ENCODE results near the gene ATP9B. TPM values are rescaled to one million over a fixed set of nuclear protein-coding genes. Genes with fewer than 3 reads are reported as not detected.

Gene ATP9B
- total RNA-seq, 1 donor from 2014 or later, result 15.8 TPM

DNA sequence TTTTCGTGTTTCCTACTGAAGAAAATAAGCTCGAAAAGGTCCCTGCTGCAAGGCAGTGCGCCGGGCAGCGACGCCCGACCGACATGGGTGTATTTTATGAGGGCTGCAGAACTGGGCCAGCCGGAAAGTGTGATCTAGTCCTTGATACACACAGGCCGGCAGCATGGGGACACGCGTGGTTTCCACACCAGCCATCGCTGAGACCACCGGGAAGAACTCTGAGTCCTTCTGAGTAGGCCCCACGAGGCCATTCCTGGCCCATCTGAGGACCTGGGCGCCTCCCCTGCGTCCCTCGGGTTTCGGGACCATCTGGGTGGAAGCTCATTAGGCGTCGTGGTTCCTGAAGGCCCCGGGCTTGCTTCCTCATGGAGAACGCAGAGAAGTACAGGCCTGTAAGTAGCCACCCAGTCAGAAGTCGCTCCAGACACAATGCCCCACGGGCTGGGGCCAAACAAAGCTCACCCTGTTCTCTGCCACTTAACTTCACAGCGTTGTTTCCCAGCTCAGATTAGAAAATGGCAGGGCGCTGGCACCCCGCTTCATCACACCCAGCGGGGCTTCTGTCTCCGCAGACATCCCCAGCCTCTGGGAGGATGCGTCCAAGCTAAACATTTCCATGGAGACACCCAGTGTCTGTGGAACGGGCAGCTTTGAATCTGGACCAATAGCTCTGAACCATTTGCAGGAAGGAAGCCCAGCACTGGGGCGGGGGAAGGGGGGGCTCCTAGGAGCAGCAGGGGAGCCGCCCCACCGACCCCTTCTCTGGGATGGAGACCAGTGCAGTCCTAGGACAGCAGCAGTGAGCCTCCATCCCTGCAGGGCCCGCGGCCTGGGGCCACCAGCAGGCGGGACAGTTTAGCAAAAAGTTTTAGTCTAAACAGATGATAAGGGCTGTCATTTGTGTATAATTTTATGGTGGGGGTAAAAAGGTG lies 328.9 kb downstream of the ATP9B start:
- H3K9me3 Mint-ChIP-seq (ENCODE audit: low read depth), result no peaks in the 10 kb centered on the region
- DNase-seq (ENCODE audit: low spot score), result peak; percentile 90
- no peaks in the 10 kb centered on the region for H3K27me3 Mint-ChIP-seq (ENCODE audit: low read depth)
- TF ChIP-seq, protein P1, sequence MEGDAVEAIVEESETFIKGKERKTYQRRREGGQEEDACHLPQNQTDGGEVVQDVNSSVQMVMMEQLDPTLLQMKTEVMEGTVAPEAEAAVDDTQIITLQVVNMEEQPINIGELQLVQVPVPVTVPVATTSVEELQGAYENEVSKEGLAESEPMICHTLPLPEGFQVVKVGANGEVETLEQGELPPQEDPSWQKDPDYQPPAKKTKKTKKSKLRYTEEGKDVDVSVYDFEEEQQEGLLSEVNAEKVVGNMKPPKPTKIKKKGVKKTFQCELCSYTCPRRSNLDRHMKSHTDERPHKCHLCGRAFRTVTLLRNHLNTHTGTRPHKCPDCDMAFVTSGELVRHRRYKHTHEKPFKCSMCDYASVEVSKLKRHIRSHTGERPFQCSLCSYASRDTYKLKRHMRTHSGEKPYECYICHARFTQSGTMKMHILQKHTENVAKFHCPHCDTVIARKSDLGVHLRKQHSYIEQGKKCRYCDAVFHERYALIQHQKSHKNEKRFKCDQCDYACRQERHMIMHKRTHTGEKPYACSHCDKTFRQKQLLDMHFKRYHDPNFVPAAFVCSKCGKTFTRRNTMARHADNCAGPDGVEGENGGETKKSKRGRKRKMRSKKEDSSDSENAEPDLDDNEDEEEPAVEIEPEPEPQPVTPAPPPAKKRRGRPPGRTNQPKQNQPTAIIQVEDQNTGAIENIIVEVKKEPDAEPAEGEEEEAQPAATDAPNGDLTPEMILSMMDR (IDR thresholded peaks at IDR 0.05), result no peak
- no peak overlapping the region for H3K27ac Mint-ChIP-seq (ENCODE audit: unreplicated experiment)
- no peaks in the 10 kb centered on the region for H3K36me3 Mint-ChIP-seq (ENCODE audit: low read depth)
- peaks cover 21% of the 10 kb centered on the region for H3K4me1 Mint-ChIP-seq (ENCODE audit: low read depth)
- H3K4me3 Mint-ChIP-seq (ENCODE audit: unreplicated experiment), result no peak overlapping the region

DNA sequence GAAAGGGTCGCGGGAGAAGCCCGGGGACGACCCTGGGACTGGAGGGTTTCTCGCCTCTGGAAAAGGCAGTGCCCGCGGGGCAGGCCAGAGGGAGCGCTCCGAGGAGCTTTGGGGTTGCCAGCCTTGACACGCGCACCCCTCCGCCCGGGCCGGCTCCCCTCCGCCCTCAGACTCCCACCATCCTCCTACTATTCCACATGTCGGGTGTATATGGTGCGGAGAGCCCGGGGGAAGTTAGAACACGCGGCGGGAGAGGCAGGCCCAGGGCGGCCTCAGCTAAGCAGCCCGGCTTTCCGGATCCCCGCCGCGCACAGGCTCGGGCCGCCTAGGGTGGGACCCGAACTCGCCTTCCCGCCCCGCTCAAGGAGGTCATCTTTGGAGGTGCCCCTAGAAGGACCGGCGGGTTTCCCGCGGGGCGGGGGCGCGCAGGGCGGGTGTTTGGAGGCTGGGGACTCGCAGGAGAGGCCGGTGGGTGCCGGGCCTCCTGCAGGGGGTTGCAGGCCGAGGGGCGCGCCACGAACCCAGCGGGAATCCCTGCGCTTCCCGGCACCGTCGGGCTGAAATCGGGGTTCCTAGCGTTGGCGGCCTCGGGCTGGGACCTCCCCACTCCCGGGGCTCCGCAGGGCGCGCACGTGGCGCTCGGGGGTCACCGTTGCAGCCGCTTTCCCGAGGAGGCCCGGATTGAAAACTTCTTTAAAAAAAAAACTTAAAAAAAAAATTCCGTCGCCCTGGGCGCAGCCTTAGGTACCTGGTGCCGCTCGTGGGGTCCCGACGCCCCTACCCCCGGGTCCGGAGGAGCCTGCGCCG lies 330.3 kb downstream of the ATP9B start:
- Mint-ChIP-seq H3K4me1 (ENCODE audit: low read depth) (peaks cover 27% of the 10 kb centered on the region), H3K27ac (ENCODE audit: unreplicated experiment) (no peak overlapping the region), H3K36me3 (ENCODE audit: low read depth) (no peaks in the 10 kb centered on the region), H3K4me3 (ENCODE audit: unreplicated experiment) (peak overlapping the region; percentile 7), H3K27me3 (ENCODE audit: low read depth) (no peaks in the 10 kb centered on the region), H3K9me3 (ENCODE audit: low read depth) (no peaks in the 10 kb centered on the region)
- TF ChIP-seq, protein P1 (IDR thresholded peaks at IDR 0.05), result no peak
- DNase-seq (ENCODE audit: low spot score), result peak; percentile 92

DNA sequence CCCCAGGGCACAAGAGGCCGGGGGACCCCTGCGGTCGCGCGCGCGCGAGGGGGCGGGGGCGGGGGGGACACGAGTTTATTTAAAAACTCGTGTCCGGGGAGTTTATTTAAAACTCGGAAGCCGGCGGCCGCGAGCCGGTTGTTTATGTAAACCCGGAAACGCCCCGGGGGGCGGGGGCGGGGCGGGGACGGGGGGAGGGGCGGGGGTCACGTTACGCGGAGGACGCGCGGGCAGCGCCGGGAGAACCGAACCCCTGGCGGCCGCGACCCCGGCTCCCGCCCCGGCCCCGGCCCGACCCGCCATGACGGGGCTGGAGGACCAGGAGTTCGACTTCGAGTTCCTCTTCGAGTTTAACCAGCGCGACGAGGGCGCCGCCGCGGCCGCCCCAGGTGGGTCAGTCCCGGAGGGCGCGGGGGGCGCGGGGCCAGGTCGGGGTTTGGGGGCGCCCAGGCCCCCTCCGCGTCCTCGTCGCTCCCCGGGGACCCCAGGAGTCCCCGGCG lies 330.9 kb downstream of the ATP9B start:
- Mint-ChIP-seq H3K27ac (ENCODE audit: unreplicated experiment) (no peak overlapping the region), H3K27me3 (ENCODE audit: low read depth) (no peaks in the 10 kb centered on the region), H3K9me3 (ENCODE audit: low read depth) (no peaks in the 10 kb centered on the region), H3K4me1 (ENCODE audit: low read depth) (peaks cover 27% of the 10 kb centered on the region), H3K4me3 (ENCODE audit: unreplicated experiment) (no peak overlapping the region), H3K36me3 (ENCODE audit: low read depth) (no peaks in the 10 kb centered on the region)
- DNase-seq (ENCODE audit: low spot score), result peak; percentile 85
- TF ChIP-seq, protein P1 (IDR thresholded peaks at IDR 0.05), result no peak

DNA sequence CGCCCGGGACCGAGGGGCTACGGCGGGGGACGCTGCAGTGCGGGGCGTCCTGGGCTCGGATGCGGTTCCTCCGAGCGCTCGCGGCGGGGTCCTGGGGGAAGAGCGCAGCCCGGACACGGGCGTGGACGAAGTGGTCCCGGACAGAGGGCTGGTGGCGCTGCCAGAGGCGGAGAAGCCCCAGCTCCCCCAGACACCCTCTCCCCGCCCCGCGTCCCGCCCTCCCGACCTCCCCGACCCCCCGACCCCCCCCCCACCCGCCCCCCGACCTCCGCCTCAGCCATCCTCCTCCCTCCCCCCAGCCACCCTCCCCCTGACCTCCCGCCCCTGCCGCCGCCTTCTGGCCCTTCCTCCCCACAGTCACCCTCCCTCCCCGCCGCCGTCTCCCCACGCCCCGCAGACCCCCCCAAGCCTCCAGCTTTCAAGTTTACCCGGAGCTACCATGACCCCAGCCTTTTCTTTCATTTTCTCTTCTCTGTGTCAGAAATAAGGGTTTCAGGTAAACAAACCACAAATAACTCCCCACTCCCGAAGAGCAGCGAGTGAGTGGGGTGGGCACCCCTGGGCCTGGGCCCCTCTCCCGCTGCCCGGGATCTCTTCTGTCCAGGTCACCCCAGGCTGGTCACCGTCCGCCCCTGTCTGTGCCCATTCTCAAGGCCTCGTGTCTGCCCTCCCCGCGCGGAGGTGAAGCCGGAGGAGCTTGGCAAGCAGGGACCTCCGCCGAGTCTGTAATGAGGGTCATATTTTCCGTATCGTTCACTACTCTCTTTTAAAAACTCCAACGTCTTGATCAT lies 331.6 kb downstream of the ATP9B start:
- H3K36me3 Mint-ChIP-seq (ENCODE audit: low read depth), result no peaks in the 10 kb centered on the region
- H3K9me3 Mint-ChIP-seq (ENCODE audit: low read depth), result no peaks in the 10 kb centered on the region
- TF ChIP-seq, protein P1 (IDR thresholded peaks at IDR 0.05), result no peak
- H3K27me3 Mint-ChIP-seq (ENCODE audit: low read depth), result no peaks in the 10 kb centered on the region
- peaks cover 27% of the 10 kb centered on the region for H3K4me1 Mint-ChIP-seq (ENCODE audit: low read depth)
- no peak overlapping the region for H3K27ac Mint-ChIP-seq (ENCODE audit: unreplicated experiment)
- peak; percentile 93 for DNase-seq (ENCODE audit: low spot score)
- H3K4me3 Mint-ChIP-seq (ENCODE audit: unreplicated experiment), result peak overlapping the region; percentile 62

Data from chondrocyte (in vitro differentiated cells).